HEK293T (cell line): ENCODE measurements around the gene FCAMR.

ENCODE experiments used
- CTCF ChIA-PET: fragments of 350-600 bp; formaldehyde crosslinking; extraction: SDS; loops from one replicate; lab custom pipeline; 2021; ENCODE audit warnings: antibody characterized with exemption, inconsistent platforms; lab: Yijun Ruan, JAX
- POLR2A ChIA-PET: fragments of 350-600 bp; formaldehyde crosslinking; extraction: SDS; loops from one replicate; lab custom pipeline; 2020; ENCODE audit warnings: antibody characterized with exemption, inconsistent platforms; lab: Yijun Ruan, JAX
- DNase-seq: peaks from one replicate; pipeline ENCODE4 v3.0.0; 2012; ENCODE audit warnings: mixed read lengths; ENCODE audit errors: extremely low spot score
- ARNT ChIP-seq: fragments of 450-650 bp; IDR thresholded peaks from 2 replicates; pipeline ENCODE4 v1.6.1; 2017; ENCODE audit warnings: mild to moderate bottlenecking
- BHLHE40 ChIP-seq: fragments of 450-650 bp; IDR thresholded peaks from 2 replicates; pipeline ENCODE4 v1.6.1; 2016; ENCODE audit warnings: mild to moderate bottlenecking, moderate library complexity, borderline replicate concordance
- CTBP1 ChIP-seq: fragments of 450-650 bp; IDR thresholded peaks from 2 replicates; pipeline ENCODE4 v1.6.1; 2016; ENCODE audit warnings: borderline replicate concordance
- ELF4 ChIP-seq: fragments of 450-650 bp; IDR thresholded peaks from 2 replicates; pipeline ENCODE4 v1.6.1; 2017; ENCODE audit warnings: antibody characterized with exemption
- FOXA1 ChIP-seq: fragments of 450-650 bp; IDR thresholded peaks from 2 replicates; pipeline ENCODE4 v1.6.1; 2016; ENCODE audit warnings: mild to moderate bottlenecking
- FOXK2 ChIP-seq: fragments of 450-650 bp; IDR thresholded peaks from 2 replicates; pipeline ENCODE4 v1.6.1; 2016; ENCODE audit warnings: mild to moderate bottlenecking
- FOXM1 ChIP-seq: fragments of 450-650 bp; IDR thresholded peaks from 2 replicates; pipeline ENCODE4 v1.6.1; 2017; ENCODE audit warnings: mild to moderate bottlenecking, borderline replicate concordance
- HDGF ChIP-seq: fragments of 450-650 bp; IDR thresholded peaks from 2 replicates; pipeline ENCODE4 v1.6.1; 2017; ENCODE audit warnings: antibody characterized with exemption, borderline replicate concordance
- L3MBTL2 ChIP-seq: fragments of 450-650 bp; conservative IDR thresholded peaks from 2 replicates; pipeline ENCODE4 v1.6.1; 2016; ENCODE audit warnings: mild to moderate bottlenecking
- LEF1 ChIP-seq: fragments of 450-650 bp; IDR thresholded peaks from 2 replicates; pipeline ENCODE4 v1.6.1; 2017; ENCODE audit warnings: mild to moderate bottlenecking, borderline replicate concordance
- NFRKB ChIP-seq: fragments of 450-650 bp; IDR thresholded peaks from 2 replicates; pipeline ENCODE4 v1.6.1; 2016; ENCODE audit warnings: mild to moderate bottlenecking, moderate library complexity
- PKNOX1 ChIP-seq: fragments of 450-650 bp; IDR thresholded peaks from 2 replicates; pipeline ENCODE4 v1.6.1; 2016
- SP1 ChIP-seq: fragments of 450-650 bp; IDR thresholded peaks from 2 replicates; pipeline ENCODE4 v1.6.1; 2017
- SUZ12 ChIP-seq: fragments of 450-650 bp; IDR thresholded peaks from 2 replicates; pipeline ENCODE4 v1.6.1; 2016; ENCODE audit warnings: mild to moderate bottlenecking
- TARDBP ChIP-seq: fragments of 450-650 bp; IDR thresholded peaks from 2 replicates; pipeline ENCODE4 v1.6.1; 2016
- ZNF384 ChIP-seq: fragments of 450-650 bp; IDR thresholded peaks from 2 replicates; pipeline ENCODE4 v1.6.1; 2016

The FCAMR gene

GRCh38 chr1:207015791-207016190 lies 45.5 kb upstream of the FCAMR start:
- TF ChIP-seq FOXK2 (no peak), HDGF (no peak), PKNOX1 (no peak), FOXM1 (no peak), NFRKB (no peak), CTBP1 (no peak), L3MBTL2 (no peak), ELF4 (no peak), SUZ12 (no peak), FOXA1 (no peak)
- ChIA-PET POLR2A (no interaction called here), CTCF (no interaction called here)

GRCh38 chr1:207014728-207015127 lies 44.5 kb upstream of the FCAMR start:
- TF ChIP-seq PKNOX1, result no peak
- no peak for TF ChIP-seq ARNT
- TF ChIP-seq SP1, result no peak
- ChIA-PET CTCF (no interaction called here), POLR2A (no interaction called here)
- DNase-seq, result no peak

More at GRCh38 chr1:207015791-207016190, 45.5 kb upstream of the FCAMR start:
- DNase-seq, result no peak

- CTCF ChIA-PET, result no interaction called here
- POLR2A ChIA-PET, result no interaction called here
Observed at GRCh38 chr1:207013321-207014085, 43.2 kb upstream of the FCAMR start.

GRCh38 chr1:207010726-207011125 lies 40.5 kb upstream of the FCAMR start:
- ChIA-PET CTCF (interaction anchor here (0.5 kb wide), 1 partner anchor 13 kb away, joined by 5 read pairs; no protein-coding TSS in a partner anchor), POLR2A (no interaction called here)
- TF ChIP-seq NFRKB, result no peak
- TF ChIP-seq LEF1, result no peak
- no peak for TF ChIP-seq SUZ12
- TF ChIP-seq TARDBP, result no peak
- TF ChIP-seq L3MBTL2, result no peak
- no peak for TF ChIP-seq CTBP1
- TF ChIP-seq FOXK2, result no peak
- TF ChIP-seq SP1, result no peak
- TF ChIP-seq FOXM1, result no peak
- TF ChIP-seq PKNOX1, result no peak
- TF ChIP-seq FOXA1, result no peak
- no peak for TF ChIP-seq HDGF
- TF ChIP-seq ARNT, result no peak
- no peak for TF ChIP-seq ZNF384
- TF ChIP-seq BHLHE40, result no peak
- no peak for DNase-seq

More at GRCh38 chr1:207013321-207014085, 43.2 kb upstream of the FCAMR start:
- DNase-seq, result no peak
- TF ChIP-seq NFRKB, result no peak
- no peak for TF ChIP-seq TARDBP
- TF ChIP-seq PKNOX1, result no peak
- TF ChIP-seq FOXK2, result no peak
- TF ChIP-seq SUZ12, result no peak
- no peak for TF ChIP-seq BHLHE40
- no peak for TF ChIP-seq ARNT
- no peak for TF ChIP-seq FOXA1
- TF ChIP-seq CTBP1, result no peak
- TF ChIP-seq L3MBTL2, result no peak
- no peak for TF ChIP-seq FOXM1

- TF ChIP-seq BHLHE40 (no peak), SP1 (no peak), NFRKB (no peak), L3MBTL2 (no peak), FOXK2 (no peak), CTBP1 (no peak), HDGF (no peak), ARNT (no peak), FOXM1 (no peak), ELF4 (no peak), ZNF384 (no peak), TARDBP (no peak), LEF1 (no peak), SUZ12 (no peak), PKNOX1 (no peak), FOXA1 (no peak)
- CTCF ChIA-PET, result no interaction called here
- no peak for DNase-seq
- POLR2A ChIA-PET, result no interaction called here
Observed at GRCh38 chr1:207009945-207010344, 39.7 kb upstream of the FCAMR start.
